Measurements from ENCODE around the gene HIGD1A.
"Not testable (repeated sequence)": the region's sequence is repeated elsewhere in the genome, so short reads cannot be mapped to it uniquely, and the experiment has no call there.

HIGD1A gene

DNA sequence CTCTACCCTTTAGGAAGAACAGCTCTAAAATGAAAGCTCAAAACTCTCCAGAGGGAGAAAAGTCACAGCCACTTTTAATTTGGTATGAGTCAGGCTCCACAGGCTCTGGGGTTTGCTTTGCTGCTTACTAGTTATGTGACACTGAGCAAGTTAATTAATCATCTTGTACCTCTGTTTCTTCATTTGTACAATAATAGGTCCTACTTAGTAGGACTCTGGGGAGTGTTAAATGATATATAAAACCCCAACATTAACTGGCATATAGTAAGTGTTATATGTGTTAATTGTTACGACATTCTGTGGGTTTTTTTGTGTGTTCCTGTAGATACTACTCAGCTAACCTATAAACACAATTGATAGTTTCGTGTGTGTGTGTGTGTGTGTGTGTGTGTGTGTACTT is 11.5 kb upstream of the HIGD1A start:
- DNase-seq = no peak
- H3F3A ChIP-seq (ENCODE audit: insufficient read depth, low read length) = no peaks in the 10 kb centered on the region
- no peaks in the 10 kb centered on the region for H3K9me3 ChIP-seq (replicated peaks; ENCODE audit: insufficient read depth, low read length)
- H3K4me3 ChIP-seq (ENCODE audit: low read length) = no peak overlapping the region
- H2AFZ ChIP-seq (ENCODE audit: low read length) = no peak overlapping the region
- no peaks in the 10 kb centered on the region for H3K36me3 ChIP-seq (replicated peaks; ENCODE audit: insufficient read depth, low read length)
- no peak overlapping the region for H3K27ac ChIP-seq (ENCODE audit: low read length)
- H3K4me1 ChIP-seq (ENCODE audit: low read length) = no peaks in the 10 kb centered on the region
- H3K9me2 ChIP-seq (replicated peaks; ENCODE audit: insufficient read depth, low read length) = no peaks in the 10 kb centered on the region
- H3K9ac ChIP-seq (ENCODE audit: low read length) = no peak overlapping the region
- H4K20me1 ChIP-seq (ENCODE audit: insufficient read depth, low read length) = no peaks in the 10 kb centered on the region
- TF ChIP-seq, protein P1, sequence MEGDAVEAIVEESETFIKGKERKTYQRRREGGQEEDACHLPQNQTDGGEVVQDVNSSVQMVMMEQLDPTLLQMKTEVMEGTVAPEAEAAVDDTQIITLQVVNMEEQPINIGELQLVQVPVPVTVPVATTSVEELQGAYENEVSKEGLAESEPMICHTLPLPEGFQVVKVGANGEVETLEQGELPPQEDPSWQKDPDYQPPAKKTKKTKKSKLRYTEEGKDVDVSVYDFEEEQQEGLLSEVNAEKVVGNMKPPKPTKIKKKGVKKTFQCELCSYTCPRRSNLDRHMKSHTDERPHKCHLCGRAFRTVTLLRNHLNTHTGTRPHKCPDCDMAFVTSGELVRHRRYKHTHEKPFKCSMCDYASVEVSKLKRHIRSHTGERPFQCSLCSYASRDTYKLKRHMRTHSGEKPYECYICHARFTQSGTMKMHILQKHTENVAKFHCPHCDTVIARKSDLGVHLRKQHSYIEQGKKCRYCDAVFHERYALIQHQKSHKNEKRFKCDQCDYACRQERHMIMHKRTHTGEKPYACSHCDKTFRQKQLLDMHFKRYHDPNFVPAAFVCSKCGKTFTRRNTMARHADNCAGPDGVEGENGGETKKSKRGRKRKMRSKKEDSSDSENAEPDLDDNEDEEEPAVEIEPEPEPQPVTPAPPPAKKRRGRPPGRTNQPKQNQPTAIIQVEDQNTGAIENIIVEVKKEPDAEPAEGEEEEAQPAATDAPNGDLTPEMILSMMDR (IDR thresholded peaks at IDR 0.05; ENCODE audit: low read length) = no peak
- TF ChIP-seq EZH2phosphoT487 (IDR thresholded peaks at IDR 0.05; ENCODE audit: low read length) = no peak
- no peak for TF ChIP-seq EZH2 (optimal IDR thresholded peaks at IDR 0.05; ENCODE audit: low read depth, low read length)
- no peaks in the 10 kb centered on the region for H3K79me2 ChIP-seq (ENCODE audit: low read length)
- H3K27me3 ChIP-seq (replicated peaks; ENCODE audit: insufficient read depth, low read length) = no peaks in the 10 kb centered on the region
- H3K4me2 ChIP-seq (ENCODE audit: low read depth, low read length) = no peak overlapping the region

DNA sequence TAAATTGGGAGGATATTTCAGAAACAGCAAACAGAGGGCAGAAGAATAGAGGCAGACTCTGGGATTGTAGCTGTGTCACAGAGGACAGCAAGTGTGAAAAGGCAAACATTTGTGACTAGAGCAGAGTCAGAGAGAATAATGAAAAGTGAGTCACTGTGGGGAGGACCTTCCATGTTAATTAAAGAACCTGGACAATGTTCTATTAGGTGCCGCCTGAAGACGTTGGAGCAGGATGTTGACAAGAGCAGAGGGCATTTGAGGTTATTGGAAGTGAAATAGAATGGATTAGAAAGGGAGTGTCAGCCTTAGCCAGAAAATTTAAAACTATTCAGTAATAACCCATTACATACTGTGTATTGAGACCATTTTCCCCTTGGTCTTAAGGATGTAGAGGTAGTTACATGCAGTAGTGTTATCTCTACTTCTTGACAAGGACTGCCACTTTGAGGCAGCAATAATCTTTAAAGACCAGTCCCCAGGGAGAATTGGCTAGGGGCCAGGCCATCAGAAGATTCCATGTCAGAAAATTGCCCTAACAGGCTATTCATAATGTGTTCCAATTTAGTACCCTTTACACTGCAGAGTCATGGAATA is 10.7 kb upstream of the HIGD1A start:
- no peaks in the 10 kb centered on the region for H4K20me1 ChIP-seq (ENCODE audit: insufficient read depth, low read length)
- TF ChIP-seq EZH2 (optimal IDR thresholded peaks at IDR 0.05; ENCODE audit: low read depth, low read length) = no peak
- TF ChIP-seq, protein P1 (IDR thresholded peaks at IDR 0.05; ENCODE audit: low read length) = no peak
- TF ChIP-seq EZH2phosphoT487 (IDR thresholded peaks at IDR 0.05; ENCODE audit: low read length) = no peak
- H2AFZ ChIP-seq (ENCODE audit: low read length) = no peak overlapping the region
- H3F3A ChIP-seq (ENCODE audit: insufficient read depth, low read length) = no peaks in the 10 kb centered on the region
- no peaks in the 10 kb centered on the region for H3K79me2 ChIP-seq (ENCODE audit: low read length)
- no peaks in the 10 kb centered on the region for H3K36me3 ChIP-seq (replicated peaks; ENCODE audit: insufficient read depth, low read length)
- H3K9me3 ChIP-seq (replicated peaks; ENCODE audit: insufficient read depth, low read length) = no peaks in the 10 kb centered on the region
- H3K9ac ChIP-seq (ENCODE audit: low read length) = no peak overlapping the region
- H3K4me3 ChIP-seq (ENCODE audit: low read length) = no peak overlapping the region
- no peak for DNase-seq
- no peak overlapping the region for H3K27ac ChIP-seq (ENCODE audit: low read length)
- no peak overlapping the region for H3K4me2 ChIP-seq (ENCODE audit: low read depth, low read length)
- H3K4me1 ChIP-seq (ENCODE audit: low read length) = no peaks in the 10 kb centered on the region
- no peaks in the 10 kb centered on the region for H3K9me2 ChIP-seq (replicated peaks; ENCODE audit: insufficient read depth, low read length)
- no peaks in the 10 kb centered on the region for H3K27me3 ChIP-seq (replicated peaks; ENCODE audit: insufficient read depth, low read length)

GRCh38 chr3:42814246-42814645 is 10.0 kb upstream of the HIGD1A start:
- no peak overlapping the region for H3K4me3 ChIP-seq (ENCODE audit: low read length)
- no peak overlapping the region for H3K4me2 ChIP-seq (ENCODE audit: low read depth, low read length)
- DNase-seq = no peak
- TF ChIP-seq EZH2 (optimal IDR thresholded peaks at IDR 0.05; ENCODE audit: low read depth, low read length) (no peak), EZH2phosphoT487 (IDR thresholded peaks at IDR 0.05; ENCODE audit: low read length) (no peak)
- TF ChIP-seq, protein P1 (IDR thresholded peaks at IDR 0.05; ENCODE audit: low read length) = no peak
- no peaks in the 10 kb centered on the region for H3K9me2 ChIP-seq (replicated peaks; ENCODE audit: insufficient read depth, low read length)
- no peaks in the 10 kb centered on the region for H3F3A ChIP-seq (ENCODE audit: insufficient read depth, low read length)
- H4K20me1 ChIP-seq (ENCODE audit: insufficient read depth, low read length) = no peaks in the 10 kb centered on the region
- no peaks in the 10 kb centered on the region for H3K9me3 ChIP-seq (replicated peaks; ENCODE audit: insufficient read depth, low read length)
- no peak overlapping the region for H2AFZ ChIP-seq (ENCODE audit: low read length)
- H3K79me2 ChIP-seq (ENCODE audit: low read length) = no peaks in the 10 kb centered on the region
- no peaks in the 10 kb centered on the region for H3K36me3 ChIP-seq (replicated peaks; ENCODE audit: insufficient read depth, low read length)
- no peak overlapping the region for H3K27ac ChIP-seq (ENCODE audit: low read length)
- no peaks in the 10 kb centered on the region for H3K4me1 ChIP-seq (ENCODE audit: low read length)
- H3K9ac ChIP-seq (ENCODE audit: low read length) = no peak overlapping the region
- H3K27me3 ChIP-seq (replicated peaks; ENCODE audit: insufficient read depth, low read length) = no peaks in the 10 kb centered on the region

DNA sequence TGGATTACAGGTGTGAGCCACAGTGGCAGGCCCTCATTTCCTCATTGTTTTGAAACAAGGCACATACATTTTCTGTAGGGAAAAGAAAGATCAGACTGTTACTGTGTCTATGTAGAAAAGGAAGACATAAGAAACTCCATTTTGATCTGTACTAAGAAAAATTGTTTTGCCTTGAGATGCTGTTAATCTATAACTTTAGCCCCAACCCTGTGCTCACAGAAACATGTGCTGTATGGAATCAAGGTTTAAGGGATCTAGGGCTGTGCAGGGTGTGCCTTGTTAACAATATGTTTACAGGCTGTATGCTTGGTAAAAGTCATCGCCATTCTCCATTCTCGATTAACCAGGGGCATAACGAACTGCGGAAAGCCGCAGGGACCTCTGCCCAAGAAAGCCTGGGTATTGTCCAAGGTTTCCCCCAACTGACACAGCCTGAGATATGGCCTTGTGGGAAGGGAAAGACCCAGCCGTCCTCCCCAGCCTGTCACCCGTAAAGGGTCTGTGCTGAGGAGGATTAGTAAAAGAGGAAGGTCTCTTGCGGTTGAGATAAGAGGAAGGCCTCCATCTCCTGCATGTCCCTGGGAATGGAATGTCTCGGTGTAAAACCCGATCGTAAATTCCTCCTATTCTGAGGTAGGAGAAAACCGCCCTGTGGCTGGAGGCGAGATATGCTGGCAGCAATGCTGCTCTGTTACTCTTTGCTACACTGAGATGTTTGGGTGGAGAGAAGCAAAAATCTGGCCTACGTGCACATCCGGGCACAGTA is 7.0 kb upstream of the HIGD1A start:
- not testable (repeated sequence) for H3K27me3 ChIP-seq (replicated peaks; ENCODE audit: insufficient read depth, low read length); H3K36me3 ChIP-seq (replicated peaks; ENCODE audit: insufficient read depth, low read length); H3K9me2 ChIP-seq (replicated peaks; ENCODE audit: insufficient read depth, low read length); H3K9ac ChIP-seq (ENCODE audit: low read length); H3K4me1 ChIP-seq (ENCODE audit: low read length); H2AFZ ChIP-seq (ENCODE audit: low read length); H3K9me3 ChIP-seq (replicated peaks; ENCODE audit: insufficient read depth, low read length); H3K4me3 ChIP-seq (ENCODE audit: low read length); H4K20me1 ChIP-seq (ENCODE audit: insufficient read depth, low read length); H3K27ac ChIP-seq (ENCODE audit: low read length); DNase-seq; H3K4me2 ChIP-seq (ENCODE audit: low read depth, low read length); H3F3A ChIP-seq (ENCODE audit: insufficient read depth, low read length); H3K79me2 ChIP-seq (ENCODE audit: low read length)

DNA sequence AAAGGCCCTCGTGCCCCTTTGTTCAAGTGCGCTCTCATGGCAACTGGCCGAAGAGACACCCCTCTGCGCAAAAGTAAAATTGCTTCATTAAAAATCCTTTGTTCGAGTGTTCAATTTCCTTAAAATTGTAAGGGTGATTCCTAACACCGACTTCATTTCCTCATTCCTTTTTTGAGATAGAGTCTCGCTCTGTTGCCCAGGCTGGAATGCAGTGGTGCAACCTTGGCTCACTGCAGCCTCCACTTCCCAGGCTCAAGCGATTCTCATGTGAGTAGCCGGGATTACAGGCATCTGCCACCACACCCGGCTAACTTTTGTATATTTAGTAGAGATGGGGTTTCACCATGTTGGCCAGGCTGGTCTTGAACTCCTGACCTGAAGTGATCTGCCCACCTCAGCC is 6.4 kb upstream of the HIGD1A start:
- H4K20me1 ChIP-seq (ENCODE audit: insufficient read depth, low read length); DNase-seq; H3K9me3 ChIP-seq (replicated peaks; ENCODE audit: insufficient read depth, low read length); H3K9ac ChIP-seq (ENCODE audit: low read length); H3K9me2 ChIP-seq (replicated peaks; ENCODE audit: insufficient read depth, low read length); H3K36me3 ChIP-seq (replicated peaks; ENCODE audit: insufficient read depth, low read length); H3K27ac ChIP-seq (ENCODE audit: low read length); H3K4me1 ChIP-seq (ENCODE audit: low read length); H3K79me2 ChIP-seq (ENCODE audit: low read length); H3K4me2 ChIP-seq (ENCODE audit: low read depth, low read length); H3K4me3 ChIP-seq (ENCODE audit: low read length); H3K27me3 ChIP-seq (replicated peaks; ENCODE audit: insufficient read depth, low read length); H2AFZ ChIP-seq (ENCODE audit: low read length); H3F3A ChIP-seq (ENCODE audit: insufficient read depth, low read length): not testable (repeated sequence)

Measured in MM.1S (cell line).